Gastroesophageal sphincter (tissue), 3 donors: ENCODE results near the gene SLMAP.

ENCODE experiments used
- EP300 ChIP-seq: sonication (generic); formaldehyde crosslinking; IDR thresholded peaks from one replicate; pipeline ENCODE4 v1.6.1; 2017; ENCODE audit warnings: antibody characterized with exemption, mild to moderate bottlenecking
- POLR2AphosphoS5 ChIP-seq: sonication (generic); formaldehyde crosslinking; IDR thresholded peaks from one replicate; pipeline ENCODE4 v1.6.1; 2017; ENCODE audit warnings: antibody characterized with exemption
- TF ChIP-seq, protein P1 (sequence below), 4 experiments: fragments of 200-600 bp in 2 of 4; fragments of 450-650 bp in 2 of 4; sonication (generic) in 1 of 4; IDR thresholded peaks; one replicate each; pipeline ENCODE4 v1.5.1; 2017 to 2019; ENCODE audit warnings: antibody characterized with exemption in 4 of 4, mild to moderate bottlenecking in 2 of 4, moderate library complexity in 2 of 4

GRCh38 chr3:57808961-57809608 lies 53.0 kb downstream of the SLMAP start:
- TF ChIP-seq, protein P1, sequence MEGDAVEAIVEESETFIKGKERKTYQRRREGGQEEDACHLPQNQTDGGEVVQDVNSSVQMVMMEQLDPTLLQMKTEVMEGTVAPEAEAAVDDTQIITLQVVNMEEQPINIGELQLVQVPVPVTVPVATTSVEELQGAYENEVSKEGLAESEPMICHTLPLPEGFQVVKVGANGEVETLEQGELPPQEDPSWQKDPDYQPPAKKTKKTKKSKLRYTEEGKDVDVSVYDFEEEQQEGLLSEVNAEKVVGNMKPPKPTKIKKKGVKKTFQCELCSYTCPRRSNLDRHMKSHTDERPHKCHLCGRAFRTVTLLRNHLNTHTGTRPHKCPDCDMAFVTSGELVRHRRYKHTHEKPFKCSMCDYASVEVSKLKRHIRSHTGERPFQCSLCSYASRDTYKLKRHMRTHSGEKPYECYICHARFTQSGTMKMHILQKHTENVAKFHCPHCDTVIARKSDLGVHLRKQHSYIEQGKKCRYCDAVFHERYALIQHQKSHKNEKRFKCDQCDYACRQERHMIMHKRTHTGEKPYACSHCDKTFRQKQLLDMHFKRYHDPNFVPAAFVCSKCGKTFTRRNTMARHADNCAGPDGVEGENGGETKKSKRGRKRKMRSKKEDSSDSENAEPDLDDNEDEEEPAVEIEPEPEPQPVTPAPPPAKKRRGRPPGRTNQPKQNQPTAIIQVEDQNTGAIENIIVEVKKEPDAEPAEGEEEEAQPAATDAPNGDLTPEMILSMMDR (IDR thresholded peaks at IDR 0.05), result no peak
- TF ChIP-seq EP300 (no peak), POLR2AphosphoS5 (no peak)
